ENCODE measurements around the gene GHITM. TPM values are rescaled to one million over a fixed set of nuclear protein-coding genes. Genes with fewer than 3 reads are reported as not detected.
"Not testable (repeated sequence)": the region's sequence is repeated elsewhere in the genome, so short reads cannot be mapped to it uniquely, and the experiment has no call there.

GHITM gene
- total RNA-seq, 1 donor from 2014 or later = 77.2 TPM

DNA sequence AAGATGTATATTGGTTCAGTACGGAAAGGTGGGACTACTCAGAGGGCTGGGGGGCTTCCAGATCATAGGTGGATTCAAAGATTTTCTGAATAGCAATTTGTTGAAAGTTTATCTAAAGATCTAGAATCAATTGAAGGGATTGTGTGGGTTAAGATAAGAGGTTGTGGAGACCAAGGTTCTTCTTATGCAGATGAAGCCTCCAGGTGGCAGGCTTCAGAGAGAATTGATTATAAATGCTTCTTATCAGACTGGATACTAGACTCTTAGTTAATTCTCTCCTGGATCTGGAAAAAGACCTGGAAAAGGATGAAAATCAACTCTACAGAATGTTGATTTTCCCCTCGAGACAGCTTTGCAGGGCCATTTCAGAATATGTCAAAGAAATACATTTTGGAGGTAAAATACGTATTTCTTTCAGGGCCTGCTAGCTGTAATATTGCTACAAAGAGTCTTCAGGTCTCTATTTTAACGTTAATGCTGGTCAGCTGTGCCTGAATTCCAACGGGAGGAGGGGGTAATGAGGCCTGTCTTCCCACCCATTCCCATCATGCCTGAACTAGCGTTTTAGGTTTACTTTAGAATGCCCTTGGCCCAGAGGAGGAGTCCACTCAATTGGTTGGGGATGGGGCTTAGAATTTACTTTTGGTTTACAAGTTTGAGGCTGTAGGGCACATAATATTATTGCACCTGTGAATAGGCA lies 21.5 kb downstream of the GHITM start:
- no peaks in the 10 kb centered on the region for H3K36me3 ChIP-seq
- no peak overlapping the region for H3K27ac ChIP-seq
- DNase-seq (ENCODE audit: low spot score in 2 of 2) = no peak
- no peaks in the 10 kb centered on the region for H3K9me3 ChIP-seq
- H3K27me3 ChIP-seq = no peaks in the 10 kb centered on the region
- intact Hi-C loops (cut with DNase I) = loop anchor here (10.0 kb wide), 1 partner anchor 384 kb away; no protein-coding TSS in a partner anchor
- no peak overlapping the region for H3K4me3 ChIP-seq
- TF ChIP-seq, protein P1, sequence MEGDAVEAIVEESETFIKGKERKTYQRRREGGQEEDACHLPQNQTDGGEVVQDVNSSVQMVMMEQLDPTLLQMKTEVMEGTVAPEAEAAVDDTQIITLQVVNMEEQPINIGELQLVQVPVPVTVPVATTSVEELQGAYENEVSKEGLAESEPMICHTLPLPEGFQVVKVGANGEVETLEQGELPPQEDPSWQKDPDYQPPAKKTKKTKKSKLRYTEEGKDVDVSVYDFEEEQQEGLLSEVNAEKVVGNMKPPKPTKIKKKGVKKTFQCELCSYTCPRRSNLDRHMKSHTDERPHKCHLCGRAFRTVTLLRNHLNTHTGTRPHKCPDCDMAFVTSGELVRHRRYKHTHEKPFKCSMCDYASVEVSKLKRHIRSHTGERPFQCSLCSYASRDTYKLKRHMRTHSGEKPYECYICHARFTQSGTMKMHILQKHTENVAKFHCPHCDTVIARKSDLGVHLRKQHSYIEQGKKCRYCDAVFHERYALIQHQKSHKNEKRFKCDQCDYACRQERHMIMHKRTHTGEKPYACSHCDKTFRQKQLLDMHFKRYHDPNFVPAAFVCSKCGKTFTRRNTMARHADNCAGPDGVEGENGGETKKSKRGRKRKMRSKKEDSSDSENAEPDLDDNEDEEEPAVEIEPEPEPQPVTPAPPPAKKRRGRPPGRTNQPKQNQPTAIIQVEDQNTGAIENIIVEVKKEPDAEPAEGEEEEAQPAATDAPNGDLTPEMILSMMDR (IDR thresholded peaks at IDR 0.05) = no peak
- no peaks in the 10 kb centered on the region for H3K4me1 ChIP-seq

DNA sequence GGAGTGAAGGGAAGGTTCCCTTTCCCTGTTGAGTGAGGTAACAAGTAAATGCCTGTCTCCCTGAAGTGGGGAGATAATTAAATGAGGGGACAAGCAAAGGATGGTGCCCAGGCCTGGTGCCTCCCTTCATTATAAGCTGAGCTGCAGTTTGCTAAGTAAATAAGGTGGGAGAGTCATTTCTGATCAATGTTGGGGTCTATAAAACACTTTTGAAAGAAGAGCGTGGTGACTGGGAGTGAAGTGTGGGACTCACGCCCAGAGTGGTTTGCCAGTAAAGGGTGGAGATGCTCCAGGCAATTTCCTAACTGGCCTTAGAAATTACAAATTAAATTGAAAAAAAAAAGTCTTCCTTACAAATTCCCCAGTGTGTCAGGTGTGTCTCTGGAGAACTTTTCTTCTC lies 24.7 kb downstream of the GHITM start:
- H3K4me1 ChIP-seq = no peaks in the 10 kb centered on the region
- H3K9me3 ChIP-seq = no peaks in the 10 kb centered on the region
- intact Hi-C loops (cut with DNase I) = loop anchor here (10.0 kb wide), 1 partner anchor 381 kb away; no protein-coding TSS in a partner anchor
- no peak overlapping the region for H3K27ac ChIP-seq
- TF ChIP-seq, protein P1 (IDR thresholded peaks at IDR 0.05) = no peak
- no peaks in the 10 kb centered on the region for H3K27me3 ChIP-seq
- no peaks in the 10 kb centered on the region for H3K36me3 ChIP-seq
- no peak overlapping the region for H3K4me3 ChIP-seq
- no peak for DNase-seq (ENCODE audit: low spot score in 2 of 2)

DNA sequence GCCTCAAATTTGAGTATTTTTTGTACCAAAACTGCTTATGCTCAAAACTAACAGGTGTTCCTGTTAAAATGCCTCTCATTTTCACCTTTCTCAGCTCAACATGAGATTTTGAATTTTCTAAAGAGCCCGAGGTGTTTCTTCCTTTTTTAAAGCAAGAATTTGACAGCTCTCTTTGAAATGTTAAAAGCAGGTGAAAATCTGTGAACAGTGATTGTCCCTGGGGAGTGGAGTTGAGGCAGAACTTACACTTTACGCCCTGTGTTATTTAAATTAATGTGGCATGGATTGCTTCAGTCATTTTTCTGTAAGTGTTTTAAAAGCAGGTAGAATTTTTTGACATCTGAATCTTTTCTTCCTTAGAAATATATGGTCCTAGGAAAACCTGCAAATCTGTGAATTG lies 25.1 kb downstream of the GHITM start:
- H3K4me1 ChIP-seq = no peaks in the 10 kb centered on the region
- H3K9me3 ChIP-seq = no peaks in the 10 kb centered on the region
- H3K27me3 ChIP-seq = no peaks in the 10 kb centered on the region
- H3K4me3 ChIP-seq = no peak overlapping the region
- H3K36me3 ChIP-seq = no peaks in the 10 kb centered on the region
- H3K27ac ChIP-seq = no peak overlapping the region
- TF ChIP-seq, protein P1 (IDR thresholded peaks at IDR 0.05) = no peak
- intact Hi-C loops (cut with DNase I) = loop anchor here (10.0 kb wide), 1 partner anchor 380 kb away; no protein-coding TSS in a partner anchor
- DNase-seq (ENCODE audit: low spot score in 2 of 2) = no peak

DNA sequence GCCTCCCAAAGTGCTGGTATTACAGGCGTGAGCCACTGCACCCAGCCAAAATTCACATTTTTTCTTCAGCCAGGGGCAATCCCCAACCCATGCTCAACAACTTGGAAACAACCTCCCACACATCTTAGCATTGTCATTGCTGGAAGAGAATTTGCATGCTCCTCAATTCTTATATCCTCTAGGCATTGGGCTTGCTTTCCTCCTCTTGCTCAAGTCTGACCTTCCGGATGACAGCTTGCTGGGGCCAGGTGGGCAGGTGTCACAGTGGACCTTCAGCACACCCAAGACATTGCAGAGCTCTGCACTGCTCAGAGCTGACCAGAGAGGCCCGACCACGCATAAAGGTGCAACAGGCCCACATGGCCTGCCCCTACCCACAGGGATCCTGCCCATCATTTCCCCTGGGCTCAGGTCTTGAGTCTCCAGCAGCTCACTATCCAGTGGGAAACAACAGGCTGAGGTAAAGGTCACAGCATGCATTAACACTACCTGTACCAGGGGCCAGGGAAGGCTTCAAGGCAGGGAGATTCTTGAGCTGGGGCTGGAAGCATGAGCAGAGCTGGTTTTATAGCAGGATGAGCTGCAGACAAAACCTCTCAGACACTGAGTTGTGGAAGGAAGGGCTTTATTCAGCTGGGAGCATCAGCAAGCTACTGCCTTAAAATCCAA lies 27.4 kb downstream of the GHITM start:
- Histone ChIP-seq H3K27ac (no peak overlapping the region), H3K27me3 (no peaks in the 10 kb centered on the region), H3K4me1 (no peaks in the 10 kb centered on the region), H3K4me3 (no peak overlapping the region), H3K9me3 (no peaks in the 10 kb centered on the region), H3K36me3 (no peaks in the 10 kb centered on the region)
- DNase-seq (ENCODE audit: low spot score in 2 of 2) = no peak
- TF ChIP-seq, protein P1 (IDR thresholded peaks at IDR 0.05) = no peak
- intact Hi-C loops (cut with DNase I) = loop anchor here (10.0 kb wide), 1 partner anchor 378 kb away; no protein-coding TSS in a partner anchor

DNA sequence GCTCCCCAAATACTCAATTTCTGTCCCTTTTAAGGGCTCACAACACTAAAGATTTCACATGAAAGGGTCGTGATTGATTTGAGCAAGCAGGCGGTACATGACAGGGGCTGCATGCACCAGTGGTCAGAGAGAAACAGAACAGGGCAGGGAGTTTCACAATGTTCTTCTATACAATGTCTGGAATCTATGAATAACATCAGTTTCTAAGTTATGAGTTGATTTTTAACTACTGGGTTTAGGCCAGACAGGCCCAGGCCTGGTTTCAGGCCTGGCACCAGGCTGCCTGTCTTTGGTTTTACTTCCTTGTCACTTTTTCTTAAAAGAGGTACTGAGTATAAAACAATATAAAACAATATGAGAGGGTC lies 28.0 kb downstream of the GHITM start:
- not testable (repeated sequence) for H3K27ac ChIP-seq; H3K9me3 ChIP-seq; DNase-seq (ENCODE audit: low spot score in 2 of 2); H3K36me3 ChIP-seq; H3K27me3 ChIP-seq; H3K4me3 ChIP-seq; H3K4me1 ChIP-seq
- intact Hi-C loops (cut with DNase I) = loop anchor here (10.0 kb wide), 1 partner anchor 378 kb away; no protein-coding TSS in a partner anchor

DNA sequence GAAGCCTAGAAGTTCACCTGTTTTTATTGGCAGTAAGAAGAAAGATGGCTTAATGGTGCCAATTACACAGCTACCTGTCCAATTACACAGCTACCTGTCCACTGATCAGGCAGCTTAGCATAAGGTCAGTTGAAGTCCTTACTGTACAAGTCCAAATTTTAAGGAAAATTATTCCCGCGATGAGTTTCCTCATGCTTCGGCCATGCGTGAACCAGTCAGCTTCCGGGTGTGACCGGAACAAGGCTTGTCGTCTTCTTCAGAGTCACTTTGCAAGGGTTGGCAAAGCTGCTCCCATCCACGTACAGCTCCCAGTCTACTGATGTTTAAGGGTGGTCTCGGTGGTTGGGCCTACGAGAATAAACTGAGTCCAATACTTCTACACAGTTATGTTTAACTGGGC lies 29.1 kb downstream of the GHITM start:
- not testable (repeated sequence) for DNase-seq (ENCODE audit: low spot score in 2 of 2); H3K4me1 ChIP-seq; H3K27ac ChIP-seq; H3K36me3 ChIP-seq; H3K9me3 ChIP-seq; H3K27me3 ChIP-seq; H3K4me3 ChIP-seq
- intact Hi-C loops (cut with DNase I) = loop anchor here (10.0 kb wide), 1 partner anchor 376 kb away; no protein-coding TSS in a partner anchor

DNA sequence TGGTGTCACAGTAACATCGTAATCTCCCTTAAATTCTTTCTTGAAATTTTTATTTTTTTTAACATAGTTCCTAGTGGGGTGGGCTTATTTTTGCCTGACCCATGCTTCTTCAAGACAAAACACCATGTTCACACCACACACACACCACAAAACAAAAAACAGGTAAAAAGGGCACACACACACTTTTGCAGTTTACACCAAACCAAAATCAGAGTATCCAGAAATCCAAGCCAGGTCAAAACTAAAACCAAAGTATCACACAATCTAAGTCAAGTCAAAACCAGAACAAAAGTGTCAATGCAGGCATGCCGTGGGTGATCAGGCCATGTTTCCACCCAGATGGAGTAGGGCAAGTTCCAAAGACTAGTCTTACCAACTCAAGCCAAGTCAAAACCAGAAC lies 31.9 kb downstream of the GHITM start:
- DNase-seq (ENCODE audit: low spot score in 2 of 2); intact Hi-C loops (cut with DNase I): not testable (repeated sequence)

DNA sequence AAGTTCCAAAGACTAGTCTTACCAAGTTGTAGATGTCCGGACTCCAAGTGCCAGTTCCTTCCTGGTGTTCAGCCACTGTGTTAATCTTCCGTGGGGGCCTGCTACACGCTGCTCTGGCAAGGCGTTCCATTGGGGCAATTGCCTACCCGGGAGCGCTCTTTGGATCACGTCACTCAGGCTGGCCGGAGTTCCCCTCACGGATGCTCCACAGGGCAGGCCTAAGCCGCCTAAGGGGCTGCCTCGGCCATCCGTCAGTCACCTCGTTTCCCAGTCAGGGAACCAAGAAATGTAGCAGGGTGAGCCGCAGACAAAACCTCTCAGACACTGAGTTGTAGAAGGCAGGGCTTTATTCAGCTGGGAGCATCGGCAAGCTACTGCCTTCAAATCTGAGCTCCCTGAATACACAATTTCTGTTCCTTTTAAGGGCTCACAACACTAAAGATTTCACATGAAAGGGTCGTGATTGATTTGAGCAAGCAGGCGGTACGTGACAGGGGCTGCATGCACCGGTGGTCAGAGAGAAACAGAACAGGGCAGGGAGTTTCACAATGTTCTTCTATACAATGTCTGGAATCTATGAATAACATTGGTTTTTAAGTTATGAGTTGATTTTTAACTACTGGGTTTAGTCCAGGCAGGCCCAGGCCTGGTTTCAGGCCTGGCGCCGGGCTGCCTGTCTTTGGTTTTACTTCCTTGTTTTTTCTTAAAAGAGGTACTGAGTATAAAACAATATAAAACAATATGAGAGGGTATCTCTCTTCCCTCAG lies 32.6 kb downstream of the GHITM start:
- H3K27me3 ChIP-seq; H3K27ac ChIP-seq; H3K9me3 ChIP-seq; H3K4me1 ChIP-seq; DNase-seq (ENCODE audit: low spot score in 2 of 2); intact Hi-C loops (cut with DNase I); H3K4me3 ChIP-seq; H3K36me3 ChIP-seq: not testable (repeated sequence)

More for the DNA sequence above, 31.9 kb downstream of the GHITM start:
- not testable (repeated sequence) for H3K4me1 ChIP-seq, H3K27me3 ChIP-seq, H3K4me3 ChIP-seq, H3K36me3 ChIP-seq, H3K9me3 ChIP-seq, H3K27ac ChIP-seq

Measured in ascending aorta (tissue), 2 donors.